OCI-LY7 (cell line): ENCODE results near the gene TPM2. TPM values are rescaled to one million over a fixed set of nuclear protein-coding genes. Genes with fewer than 3 reads are reported as not detected.

Source experiments
- Bru-seq: library from RNA; stranded (reverse); fragments of 400-500 nt; gene quantifications from one replicate; lab custom pipeline; 2021; lab: Mats Ljungman, UMichigan
- BruChase-seq, 2 experiments: library from RNA; stranded (reverse); fragments of 400-500 nt; gene quantifications; one replicate each; lab custom pipeline; 2021; lab: Mats Ljungman, UMichigan
- BruUV-seq: library from RNA; stranded (reverse); fragments of 400-500 nt; replicated peaks from 2 replicates; lab custom pipeline; 2021; lab: Mats Ljungman, UMichigan
- CTCF ChIA-PET: fragments of 300-600 bp; sonication (Branson Sonifier 250); formaldehyde crosslinking; loops from one replicate; lab custom pipeline; 2022; ENCODE audit warnings: antibody characterized with exemption; ENCODE audit not compliant: unreplicated experiment; lab: Charles Lee
- POLR2A ChIA-PET: fragments of 300-600 bp; sonication (Branson Sonifier 250); formaldehyde crosslinking; loops from one replicate; lab custom pipeline; 2022; ENCODE audit warnings: antibody characterized with exemption; lab: Charles Lee
- DNase-seq: peaks from one replicate; pipeline ENCODE4 v3.0.0-alpha.2; 2015; ENCODE audit warnings: low spot score
- H2AFZ ChIP-seq: fragments of 200-600 bp; sonication (generic), shearing (Covaris generic); 2 replicates; pipeline ENCODE4 v1.6.1; 2014; ENCODE audit warnings: mild to moderate bottlenecking, antibody characterized with exemption, low read length, moderate library complexity
- H3K27ac ChIP-seq: fragments of 200-600 bp; sonication (generic); 2 replicates; pipeline ENCODE4 v1.5.1; 2014; ENCODE audit warnings: mixed run types, low read depth, mild to moderate bottlenecking, moderate library complexity, low read length, inconsistent platforms; ENCODE audit not compliant: poor library complexity, severe bottlenecking
- H3K36me3 ChIP-seq: fragments of 200-600 bp; sonication (generic); 2 replicates; pipeline ENCODE4 v1.6.1; 2014; ENCODE audit warnings: mild to moderate bottlenecking, antibody characterized with exemption, low read length, moderate library complexity, mixed read lengths; ENCODE audit not compliant: insufficient read depth
- H3K4me1 ChIP-seq: fragments of 200-600 bp; sonication (generic); 2 replicates; pipeline ENCODE4 v1.5.1; 2014; ENCODE audit warnings: mild to moderate bottlenecking, low read length; ENCODE audit not compliant: insufficient read depth, poor library complexity, severe bottlenecking
- H3K4me2 ChIP-seq: fragments of 200-600 bp; sonication (generic); 2 replicates; pipeline ENCODE4 v1.6.1; 2014; ENCODE audit warnings: mild to moderate bottlenecking, low read length
- H3K4me3 ChIP-seq: fragments of 200-600 bp; sonication (generic); 2 replicates; pipeline ENCODE4 v1.5.1; 2014; ENCODE audit warnings: mild to moderate bottlenecking, low read depth, low read length; ENCODE audit not compliant: poor library complexity, severe bottlenecking
- H3K79me2 ChIP-seq: fragments of 200-600 bp; sonication (generic); 2 replicates; pipeline ENCODE4 v1.6.1; 2016; ENCODE audit warnings: low read depth, mild to moderate bottlenecking, low read length, moderate library complexity, mixed read lengths; ENCODE audit not compliant: insufficient read depth
- H3K9me2 ChIP-seq: fragments of 200-600 bp; sonication (generic); 2 replicates; pipeline ENCODE4 v1.6.1; 2016; ENCODE audit warnings: mild to moderate bottlenecking, low read length, mixed read lengths; ENCODE audit not compliant: insufficient read depth
- H3K9me3 ChIP-seq: fragments of 200-600 bp; sonication (generic); 2 replicates; pipeline ENCODE4 v1.6.1; 2014; ENCODE audit warnings: mild to moderate bottlenecking, mixed run types, low read length, mixed read lengths
- H4K20me1 ChIP-seq: fragments of 200-600 bp; sonication (generic); 2 replicates; pipeline ENCODE4 v1.6.1; 2014; ENCODE audit warnings: mild to moderate bottlenecking, antibody characterized with exemption, low read length, moderate library complexity, mixed read lengths; ENCODE audit not compliant: insufficient read depth
- EZH2phosphoT487 ChIP-seq: fragments of 200-600 bp; sonication (generic); IDR thresholded peaks from 2 replicates; pipeline ENCODE4 v1.6.1; 2018; ENCODE audit warnings: low read depth, borderline replicate concordance, mild to moderate bottlenecking, mixed run types, antibody characterized with exemption, low read length, moderate library complexity, mixed read lengths
- intact Hi-C: fragments of 100-400 bp; cut with micrococcal nuclease; formaldehyde crosslinking; loops from one replicate; pipeline ENCODE4 v1.10.0; 2022; ENCODE audit not compliant: unreplicated experiment
- long read RNA-seq: library from polyadenylated mRNA; stranded (forward); transcript quantifications from one replicate; pipeline ENCODE4 v2.0.0, GENCODE V29; 2022
- total RNA-seq, 2 experiments: library from RNA; depleted of rRNA in 1 of 2; stranded (reverse); fragments of >200 nt in 1 of 2; shearing (Covaris generic) in 1 of 2; gene quantifications; 2 replicates each; pipeline ENCODE4 v1.2.3, GENCODE V29; 2014 to 2022
- TF ChIP-seq, protein P1 (sequence below): fragments of 200-600 bp; sonication (generic); conservative IDR thresholded peaks from 2 replicates; pipeline ENCODE4 v1.5.1; 2014; ENCODE audit warnings: mild to moderate bottlenecking, antibody characterized with exemption, low read length, moderate library complexity, mixed read lengths

Gene TPM2
- total RNA-seq (2014; rRNA removed; shearing (Covaris generic)) (0.44 TPM in 1 of 2 replicates, not detected in the other), total RNA-seq (2022) (2.5 and 3.8 TPM in 2 replicates), Bru-seq, nascent RNA (percentile 25 among the genes with signal in this experiment), BruChase-seq, experiment 1, labeled RNA remaining after a 6-hour chase (percentile 18 among the genes with signal in this experiment), BruChase-seq, experiment 2, labeled RNA remaining after a 2-hour chase (percentile 27 among the genes with signal in this experiment)
- long read RNA-seq, partial matches to known transcripts: 0 of 1 reads
- long read RNA-seq, other reads (novel, unspliced or antisense): 1 of 1 reads

DNA sequence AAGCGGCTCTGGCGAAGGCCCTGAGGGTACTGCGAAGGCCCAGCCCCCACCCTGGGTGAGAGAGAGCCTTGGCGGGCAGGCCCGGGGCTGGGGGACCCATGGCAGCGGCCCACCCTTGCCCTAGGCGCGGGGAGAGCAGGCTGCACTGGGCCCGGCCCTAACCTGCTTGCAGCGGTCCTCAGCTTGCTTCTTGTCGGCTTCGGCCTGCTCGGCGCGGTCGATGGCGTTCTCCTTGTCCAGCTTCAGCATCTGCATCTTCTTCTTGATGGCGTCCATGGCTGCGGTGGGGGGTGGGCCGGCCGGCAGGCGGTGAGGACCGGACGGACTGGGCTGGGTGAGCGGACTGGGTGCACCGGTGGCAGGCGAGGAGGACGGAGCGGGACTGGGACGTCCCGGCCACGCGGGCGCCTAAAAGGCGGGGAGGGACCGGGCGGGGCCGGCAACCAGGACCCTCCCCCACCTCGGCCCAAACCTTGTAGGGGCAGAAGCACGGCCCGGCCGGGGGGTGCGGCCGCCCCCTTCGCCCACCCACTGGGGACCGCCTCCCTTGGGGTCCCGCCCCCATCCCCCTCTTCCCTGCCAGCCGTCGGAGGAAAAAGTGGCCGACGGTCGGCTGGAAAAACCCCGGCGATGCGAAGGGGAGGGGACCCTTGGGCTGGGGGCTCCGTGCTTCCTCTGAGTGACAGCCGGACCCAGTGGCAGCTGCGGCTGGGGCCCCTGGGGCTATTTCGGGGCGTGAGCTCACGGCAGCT, at the start of gene TPM2:
TPM2 (minus strand) TSS at position 384 of the 752 bp plus-strand sequence; CDS start at position 276, 108 bp downstream.
- H2AFZ ChIP-seq: peak within 1 kb of the TSS; percentile 65
- peak within 1 kb of the TSS; percentile 54 for H3K4me3 ChIP-seq
- H3K4me2 ChIP-seq: peak within 1 kb of the TSS; percentile 66
- intact Hi-C loops: no loop called here
- ChIA-PET POLR2A (interaction anchor here (0.6 to 1.0 kb wide), 4 partner anchors 9 to 39 kb away, joined by 3 to 5 read pairs (median 4); no protein-coding TSS in a partner anchor), CTCF (no interaction called here)
- DNase-seq: no peak
- no TSS peak for BruUV-seq
- H3K36me3 ChIP-seq: no peaks in the 10 kb centered on the region
- H3K79me2 ChIP-seq: no peaks in the 10 kb centered on the region
- no peaks in the 10 kb centered on the region for H3K9me2 ChIP-seq
- no peak for TF ChIP-seq EZH2phosphoT487
- TF ChIP-seq, protein P1, sequence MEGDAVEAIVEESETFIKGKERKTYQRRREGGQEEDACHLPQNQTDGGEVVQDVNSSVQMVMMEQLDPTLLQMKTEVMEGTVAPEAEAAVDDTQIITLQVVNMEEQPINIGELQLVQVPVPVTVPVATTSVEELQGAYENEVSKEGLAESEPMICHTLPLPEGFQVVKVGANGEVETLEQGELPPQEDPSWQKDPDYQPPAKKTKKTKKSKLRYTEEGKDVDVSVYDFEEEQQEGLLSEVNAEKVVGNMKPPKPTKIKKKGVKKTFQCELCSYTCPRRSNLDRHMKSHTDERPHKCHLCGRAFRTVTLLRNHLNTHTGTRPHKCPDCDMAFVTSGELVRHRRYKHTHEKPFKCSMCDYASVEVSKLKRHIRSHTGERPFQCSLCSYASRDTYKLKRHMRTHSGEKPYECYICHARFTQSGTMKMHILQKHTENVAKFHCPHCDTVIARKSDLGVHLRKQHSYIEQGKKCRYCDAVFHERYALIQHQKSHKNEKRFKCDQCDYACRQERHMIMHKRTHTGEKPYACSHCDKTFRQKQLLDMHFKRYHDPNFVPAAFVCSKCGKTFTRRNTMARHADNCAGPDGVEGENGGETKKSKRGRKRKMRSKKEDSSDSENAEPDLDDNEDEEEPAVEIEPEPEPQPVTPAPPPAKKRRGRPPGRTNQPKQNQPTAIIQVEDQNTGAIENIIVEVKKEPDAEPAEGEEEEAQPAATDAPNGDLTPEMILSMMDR: no peak
- H4K20me1 ChIP-seq: no peaks in the 10 kb centered on the region
- H3K9me3 ChIP-seq: no peaks in the 10 kb centered on the region
- H3K4me1 ChIP-seq: peaks cover 46% of the 10 kb centered on the region
- no peak within 1 kb of the TSS for H3K27ac ChIP-seq

DNA sequence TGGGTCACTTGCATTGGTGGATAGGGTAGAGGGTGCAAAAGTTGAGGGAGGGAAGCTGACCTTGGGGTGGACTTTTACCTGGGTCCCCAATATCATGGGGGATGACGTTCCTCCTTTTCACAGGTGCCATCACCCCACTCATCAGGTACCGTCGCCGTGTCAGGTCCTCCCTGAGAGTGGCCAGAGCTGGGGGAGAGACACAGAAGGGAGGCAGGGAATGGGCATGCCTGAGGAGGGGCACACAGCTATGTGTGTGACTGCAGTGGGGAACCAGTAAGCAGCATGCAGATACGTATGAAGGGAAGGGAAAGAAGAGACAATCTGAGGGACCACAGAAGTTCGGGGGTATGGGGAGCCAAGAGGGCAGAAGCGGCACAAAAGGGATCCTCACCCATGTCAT, 49.2 kb upstream of the TPM2 start:
- H3K27ac ChIP-seq: no peak overlapping the region
- no peaks in the 10 kb centered on the region for H4K20me1 ChIP-seq
- H3K79me2 ChIP-seq: no peaks in the 10 kb centered on the region; the same call in 1 of the 2 replicates
- ChIA-PET POLR2A (interaction anchor here (2.3 kb wide), 1 partner anchor 9 kb away, joined by 7 read pairs; no protein-coding TSS in a partner anchor), CTCF (no interaction called here)
- intact Hi-C loops: loop anchor here (5.0 to 10.0 kb wide), 3 partner anchors 88 to 664 kb away; partner anchors contain the start of genes FAM221B, FANCG, TMEM8B and VCP
- no peaks in the 10 kb centered on the region for H3K9me2 ChIP-seq
- H3K9me3 ChIP-seq: no peaks in the 10 kb centered on the region
- peaks cover 88% of the 10 kb centered on the region for H3K36me3 ChIP-seq
- TF ChIP-seq, protein P1: no peak
- TF ChIP-seq EZH2phosphoT487: no peak
- H3K4me1 ChIP-seq: peaks cover 16% of the 10 kb centered on the region
- no peak overlapping the region for H3K4me3 ChIP-seq
- no peak overlapping the region for H2AFZ ChIP-seq
- BruUV-seq: no TSS peak
- DNase-seq: no peak
- no peak overlapping the region for H3K4me2 ChIP-seq
